NB4 (cell line): ENCODE data around the gene GABRA5.

ENCODE experiments used
- DNase-seq: peaks from one replicate; pipeline ENCODE4 v3.0.0; 2010; ENCODE audit warnings: low read depth
- H3K4me3 ChIP-seq: one replicate; pipeline ENCODE4 v1.5.1; 2011; ENCODE audit warnings: mild to moderate bottlenecking, low read depth, low read length, moderate library complexity
- MYC ChIP-seq: IDR thresholded peaks from 2 replicates; pipeline ENCODE4 v1.6.1; 2011; ENCODE audit warnings: low read depth, low read length
- POLR2A ChIP-seq: IDR thresholded peaks from 2 replicates; pipeline ENCODE4 v1.6.1; 2011; ENCODE audit warnings: mild to moderate bottlenecking; ENCODE audit not compliant: insufficient read length; ENCODE audit errors: extremely low read depth
- TF ChIP-seq, protein P1 (sequence below): IDR thresholded peaks from 2 replicates; pipeline ENCODE4 v1.6.1; 2011; ENCODE audit warnings: low read depth, low read length
- TF ChIP-seq, protein P2 (sequence below): IDR thresholded peaks from one replicate; pipeline ENCODE4 v1.5.1; 2012; ENCODE audit warnings: low read depth, low read length

GABRA5 gene

DNA sequence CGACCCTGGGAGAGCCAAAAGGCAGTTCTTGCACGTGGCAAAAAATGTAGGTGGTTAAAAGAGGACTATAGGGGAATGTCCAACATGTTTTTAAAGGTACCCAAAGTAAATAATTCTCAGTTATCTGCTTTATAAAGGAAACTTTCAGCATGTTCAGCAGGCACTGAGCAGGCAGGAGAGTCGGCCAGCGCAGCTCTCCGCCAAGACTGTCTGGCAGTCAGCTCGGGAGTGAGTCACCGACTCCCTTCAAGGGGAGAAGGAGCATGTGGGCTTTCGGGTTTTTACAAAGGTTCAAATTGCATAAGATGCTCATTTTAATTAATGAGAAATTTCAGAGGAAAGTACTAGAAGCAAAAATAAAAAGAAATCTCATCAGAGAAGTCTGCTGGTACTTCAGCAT is 7.0 kb downstream of the GABRA5 start:
- no peak for DNase-seq
- TF ChIP-seq, protein P1, sequence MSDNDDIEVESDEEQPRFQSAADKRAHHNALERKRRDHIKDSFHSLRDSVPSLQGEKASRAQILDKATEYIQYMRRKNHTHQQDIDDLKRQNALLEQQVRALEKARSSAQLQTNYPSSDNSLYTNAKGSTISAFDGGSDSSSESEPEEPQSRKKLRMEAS, result no peak
- TF ChIP-seq POLR2A, result no peak
- TF ChIP-seq, protein P2, sequence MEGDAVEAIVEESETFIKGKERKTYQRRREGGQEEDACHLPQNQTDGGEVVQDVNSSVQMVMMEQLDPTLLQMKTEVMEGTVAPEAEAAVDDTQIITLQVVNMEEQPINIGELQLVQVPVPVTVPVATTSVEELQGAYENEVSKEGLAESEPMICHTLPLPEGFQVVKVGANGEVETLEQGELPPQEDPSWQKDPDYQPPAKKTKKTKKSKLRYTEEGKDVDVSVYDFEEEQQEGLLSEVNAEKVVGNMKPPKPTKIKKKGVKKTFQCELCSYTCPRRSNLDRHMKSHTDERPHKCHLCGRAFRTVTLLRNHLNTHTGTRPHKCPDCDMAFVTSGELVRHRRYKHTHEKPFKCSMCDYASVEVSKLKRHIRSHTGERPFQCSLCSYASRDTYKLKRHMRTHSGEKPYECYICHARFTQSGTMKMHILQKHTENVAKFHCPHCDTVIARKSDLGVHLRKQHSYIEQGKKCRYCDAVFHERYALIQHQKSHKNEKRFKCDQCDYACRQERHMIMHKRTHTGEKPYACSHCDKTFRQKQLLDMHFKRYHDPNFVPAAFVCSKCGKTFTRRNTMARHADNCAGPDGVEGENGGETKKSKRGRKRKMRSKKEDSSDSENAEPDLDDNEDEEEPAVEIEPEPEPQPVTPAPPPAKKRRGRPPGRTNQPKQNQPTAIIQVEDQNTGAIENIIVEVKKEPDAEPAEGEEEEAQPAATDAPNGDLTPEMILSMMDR, result no peak
- no peak for TF ChIP-seq MYC

DNA sequence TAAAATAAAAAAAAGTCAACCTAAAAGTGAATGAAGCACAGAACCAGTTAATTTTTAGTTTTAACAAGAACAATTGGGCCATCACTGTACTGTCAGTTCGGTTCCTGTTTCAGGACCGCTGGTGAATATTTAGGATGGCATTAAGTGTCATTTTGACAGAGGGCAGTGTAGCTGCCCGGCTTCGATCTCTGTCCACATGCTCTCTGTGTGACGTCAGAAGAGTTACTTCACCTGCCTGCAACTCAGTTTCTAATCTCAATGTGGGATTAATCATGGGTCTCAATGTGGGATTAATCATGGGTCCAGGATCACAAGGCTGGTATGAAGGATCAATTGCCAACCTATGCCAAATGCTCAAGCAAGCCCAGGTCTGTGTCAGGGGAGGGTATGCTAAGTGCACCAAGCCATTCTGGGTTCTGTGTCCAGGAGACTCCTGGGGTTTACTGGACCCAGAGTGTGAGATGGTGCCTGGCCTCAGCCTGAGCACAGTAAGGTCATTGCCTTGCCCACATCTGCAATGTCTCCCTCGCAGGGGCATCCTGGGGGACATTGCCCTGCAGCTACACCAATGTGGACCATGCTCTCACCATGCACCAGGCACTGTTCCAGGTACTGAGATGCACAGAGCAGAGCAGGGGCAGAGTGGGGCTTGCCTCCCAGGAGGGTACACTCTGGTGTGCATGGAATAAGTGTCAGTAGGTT is 8.1 kb downstream of the GABRA5 start:
- DNase-seq, result no peak
- no peak overlapping the region for H3K4me3 ChIP-seq
- TF ChIP-seq, protein P2, result no peak
- TF ChIP-seq MYC (no peak), POLR2A (no peak)
- TF ChIP-seq, protein P1, result no peak

More for the DNA sequence above, 7.0 kb downstream of the GABRA5 start:
- no peak overlapping the region for H3K4me3 ChIP-seq

DNA sequence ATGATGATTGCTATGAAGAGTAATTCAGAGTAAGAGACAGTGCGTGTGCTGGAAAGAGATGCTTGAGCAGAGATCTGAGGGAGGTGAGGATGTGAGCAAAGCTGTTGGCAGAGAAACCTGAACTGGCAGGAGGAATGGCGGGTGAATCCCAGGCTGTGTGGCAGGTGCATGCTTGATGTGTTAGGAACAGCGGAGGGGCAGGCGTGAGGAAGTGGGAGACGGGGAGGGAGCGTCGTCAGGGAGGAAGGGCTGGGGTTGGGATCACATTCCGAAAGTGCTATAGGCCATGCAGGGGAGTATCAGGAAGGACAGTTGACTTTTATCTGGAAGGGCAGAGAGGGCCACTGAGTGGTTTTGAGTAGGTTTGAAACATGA is 8.6 kb downstream of the GABRA5 start:
- TF ChIP-seq, protein P2, result no peak
- no peak for TF ChIP-seq POLR2A
- TF ChIP-seq, protein P1, result no peak
- no peak for TF ChIP-seq MYC
- H3K4me3 ChIP-seq, result no peak overlapping the region
- no peak for DNase-seq

- TF ChIP-seq, protein P2, result no peak
- TF ChIP-seq, protein P1, result no peak
- no peak for TF ChIP-seq MYC
- no peak for TF ChIP-seq POLR2A
- DNase-seq, result peak; percentile 22
These were observed 11.0 kb downstream of the GABRA5 start for GRCh38 chr15:26877831-26878230.

DNA sequence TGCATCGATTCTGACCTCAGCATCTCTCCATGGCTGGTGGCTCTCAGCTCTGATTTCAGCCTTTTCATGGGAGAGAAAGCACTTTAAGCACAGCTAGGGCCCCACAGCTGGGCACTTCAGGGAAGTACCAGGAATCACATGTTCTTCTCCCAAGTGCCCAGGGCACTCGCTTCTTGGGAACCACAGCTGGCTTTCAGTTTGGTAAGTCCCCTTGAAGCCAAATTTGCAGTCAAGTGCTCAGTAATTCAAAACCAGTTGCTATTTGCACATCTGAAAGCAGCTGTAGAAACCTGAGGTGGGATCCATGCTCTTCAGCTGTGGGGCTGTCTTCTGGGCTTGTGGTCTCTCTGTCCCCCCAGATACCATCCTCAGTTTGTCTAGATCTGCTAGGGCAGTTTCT is 12.8 kb downstream of the GABRA5 start:
- H3K4me3 ChIP-seq, result no peak overlapping the region
- TF ChIP-seq POLR2A (no peak), MYC (no peak)
- TF ChIP-seq, protein P2, result no peak
- TF ChIP-seq, protein P1, result no peak
- DNase-seq, result no peak

More at GRCh38 chr15:26877831-26878230, 11.0 kb downstream of the GABRA5 start:
- H3K4me3 ChIP-seq, result no peak overlapping the region
